Measurements from ENCODE around the gene SESN3. TPM values are rescaled to one million over a fixed set of nuclear protein-coding genes. Genes with fewer than 3 reads are reported as not detected.

SESN3 gene
- total RNA-seq, 2 experiments from 2014 or later: 19.4 to 19.5 TPM

DNA sequence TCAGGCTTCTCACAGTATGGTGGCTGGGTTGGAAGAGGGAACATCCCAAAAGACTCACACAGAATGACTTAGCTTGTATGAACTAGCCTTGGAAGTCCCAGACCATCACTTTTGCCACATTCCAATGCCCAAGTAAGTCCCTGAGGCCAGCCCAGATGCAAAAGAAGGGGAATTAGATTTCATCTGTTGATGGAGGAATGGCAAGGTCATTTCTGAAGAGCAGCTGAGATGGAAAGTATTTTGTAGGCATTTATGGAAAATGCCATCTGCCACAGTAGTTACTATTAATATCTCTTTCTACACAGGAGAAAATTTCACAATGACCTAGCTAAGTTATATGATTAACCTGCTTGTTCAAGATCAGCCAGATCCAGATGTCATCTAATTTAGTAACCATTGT, 82.6 kb downstream of the SESN3 start:
- Mint-ChIP-seq H3K9me3 (no peaks in the 10 kb centered on the region), H3K27me3 (peaks cover 20% of the 10 kb centered on the region), H3K4me3 (no peak overlapping the region), H3K4me1 (ENCODE audit: low read depth) (peaks cover 27% of the 10 kb centered on the region), H3K27ac (no peak overlapping the region), H3K36me3 (ENCODE audit: low read depth) (no peaks in the 10 kb centered on the region)
- TF ChIP-seq, protein P1, sequence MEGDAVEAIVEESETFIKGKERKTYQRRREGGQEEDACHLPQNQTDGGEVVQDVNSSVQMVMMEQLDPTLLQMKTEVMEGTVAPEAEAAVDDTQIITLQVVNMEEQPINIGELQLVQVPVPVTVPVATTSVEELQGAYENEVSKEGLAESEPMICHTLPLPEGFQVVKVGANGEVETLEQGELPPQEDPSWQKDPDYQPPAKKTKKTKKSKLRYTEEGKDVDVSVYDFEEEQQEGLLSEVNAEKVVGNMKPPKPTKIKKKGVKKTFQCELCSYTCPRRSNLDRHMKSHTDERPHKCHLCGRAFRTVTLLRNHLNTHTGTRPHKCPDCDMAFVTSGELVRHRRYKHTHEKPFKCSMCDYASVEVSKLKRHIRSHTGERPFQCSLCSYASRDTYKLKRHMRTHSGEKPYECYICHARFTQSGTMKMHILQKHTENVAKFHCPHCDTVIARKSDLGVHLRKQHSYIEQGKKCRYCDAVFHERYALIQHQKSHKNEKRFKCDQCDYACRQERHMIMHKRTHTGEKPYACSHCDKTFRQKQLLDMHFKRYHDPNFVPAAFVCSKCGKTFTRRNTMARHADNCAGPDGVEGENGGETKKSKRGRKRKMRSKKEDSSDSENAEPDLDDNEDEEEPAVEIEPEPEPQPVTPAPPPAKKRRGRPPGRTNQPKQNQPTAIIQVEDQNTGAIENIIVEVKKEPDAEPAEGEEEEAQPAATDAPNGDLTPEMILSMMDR (IDR thresholded peaks at IDR 0.05): no peak
- POLR2A ChIA-PET: interaction anchor here (1.0 to 1.6 kb wide), 2 partner anchors 58 to 81 kb away, joined by 3 to 8 read pairs; no protein-coding TSS in a partner anchor
- no peak for ATAC-seq
- intact Hi-C loops (cut with micrococcal nuclease): no loop called here
- CTCF ChIA-PET: interaction anchor here (0.7 to 13.8 kb wide), 7 partner anchors 12 to 615 kb away, joined by 3 to 185 read pairs (median 7); partner anchors contain the start of genes SESN3 and SRSF8
- no peak for DNase-seq

DNA sequence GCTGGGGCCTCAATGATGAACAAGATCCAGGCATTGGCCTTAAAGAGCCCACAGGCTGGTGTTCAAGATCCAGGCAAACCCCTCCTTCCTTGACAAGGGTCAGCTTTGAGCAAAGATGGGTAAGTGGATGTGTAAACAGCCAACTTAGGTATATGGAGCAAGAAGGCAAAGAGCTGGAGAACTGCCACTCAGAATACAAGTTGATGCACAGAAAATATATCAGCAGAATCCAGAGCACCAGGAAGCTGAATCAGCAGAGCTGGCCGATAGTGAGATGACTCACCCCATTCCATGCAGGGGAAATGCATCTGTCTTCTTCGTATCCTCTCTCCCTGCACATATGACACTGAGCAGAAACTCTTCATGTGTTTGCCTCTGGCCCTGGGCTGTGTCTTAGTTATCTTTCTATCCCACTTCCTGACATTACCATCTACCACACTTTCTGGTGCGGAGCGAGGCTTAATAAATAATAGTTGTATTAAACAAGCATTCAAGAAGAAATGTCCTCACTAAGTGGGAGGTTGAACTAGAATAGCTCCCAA, 83.6 kb downstream of the SESN3 start:
- TF ChIP-seq, protein P1 (IDR thresholded peaks at IDR 0.05): no peak
- no peak overlapping the region for H3K4me3 Mint-ChIP-seq
- no peaks in the 10 kb centered on the region for H3K9me3 Mint-ChIP-seq
- H3K4me1 Mint-ChIP-seq (ENCODE audit: low read depth): peaks cover 21% of the 10 kb centered on the region
- no peaks in the 10 kb centered on the region for H3K36me3 Mint-ChIP-seq (ENCODE audit: low read depth)
- H3K27ac Mint-ChIP-seq: no peak overlapping the region
- ATAC-seq (no peak), DNase-seq (no peak)
- CTCF ChIA-PET: interaction anchor here (0.8 to 13.8 kb wide), 9 partner anchors 9 to 616 kb away, joined by 3 to 185 read pairs (median 3); partner anchors contain the start of genes SESN3 and SRSF8
- POLR2A ChIA-PET: interaction anchor here (1.5 kb wide), 1 partner anchor 10 kb away, joined by 4 read pairs; no protein-coding TSS in a partner anchor
- peaks cover 22% of the 10 kb centered on the region for H3K27me3 Mint-ChIP-seq
- intact Hi-C loops (cut with micrococcal nuclease): no loop called here

DNA sequence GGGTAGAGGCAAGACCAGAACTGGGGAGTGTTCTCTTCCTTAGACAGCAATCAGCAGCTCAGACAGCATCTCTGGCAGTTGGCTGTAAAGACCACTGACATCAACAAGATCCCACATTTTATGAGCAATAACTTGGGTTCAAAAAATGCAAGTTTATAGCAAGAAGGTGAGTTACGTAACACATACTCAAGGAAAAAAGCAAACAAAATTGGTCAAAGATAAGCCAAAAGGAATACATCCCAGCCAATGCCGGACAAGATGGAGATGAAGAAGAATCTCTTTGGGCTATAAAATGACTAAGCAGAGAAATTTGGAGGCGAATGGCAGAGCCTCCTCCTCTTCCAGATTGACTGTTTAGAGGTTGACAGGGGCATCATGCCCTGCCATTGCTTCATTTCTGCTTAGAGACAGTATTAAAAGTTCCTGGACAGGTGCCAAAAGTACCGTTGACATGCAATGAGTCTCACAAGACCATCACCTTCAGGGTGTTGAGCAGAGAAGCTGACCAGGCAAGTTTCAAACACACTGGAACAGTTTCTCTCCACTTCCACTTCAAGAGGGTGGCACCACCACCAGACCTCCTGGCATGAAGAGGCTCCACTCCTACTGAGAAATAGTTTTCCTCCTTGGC, 85.5 kb downstream of the SESN3 start:
- ChIA-PET CTCF (interaction anchor here (1.1 to 13.8 kb wide), 10 partner anchors 9 to 645 kb away, joined by 3 to 185 read pairs (median 4); partner anchors contain the start of genes CEP57 and SRSF8), POLR2A (interaction anchor here (1.0 kb wide), 1 partner anchor 48 kb away, joined by 3 read pairs; no protein-coding TSS in a partner anchor)
- ATAC-seq (no peak), DNase-seq (no peak)
- Mint-ChIP-seq H3K9me3 (no peaks in the 10 kb centered on the region), H3K27me3 (peaks cover 25% of the 10 kb centered on the region), H3K27ac (no peak overlapping the region), H3K4me1 (ENCODE audit: low read depth) (peaks cover 15% of the 10 kb centered on the region), H3K4me3 (no peak overlapping the region), H3K36me3 (ENCODE audit: low read depth) (no peaks in the 10 kb centered on the region)
- TF ChIP-seq, protein P1 (IDR thresholded peaks at IDR 0.05): no peak
- intact Hi-C loops (cut with micrococcal nuclease): no loop called here

DNA sequence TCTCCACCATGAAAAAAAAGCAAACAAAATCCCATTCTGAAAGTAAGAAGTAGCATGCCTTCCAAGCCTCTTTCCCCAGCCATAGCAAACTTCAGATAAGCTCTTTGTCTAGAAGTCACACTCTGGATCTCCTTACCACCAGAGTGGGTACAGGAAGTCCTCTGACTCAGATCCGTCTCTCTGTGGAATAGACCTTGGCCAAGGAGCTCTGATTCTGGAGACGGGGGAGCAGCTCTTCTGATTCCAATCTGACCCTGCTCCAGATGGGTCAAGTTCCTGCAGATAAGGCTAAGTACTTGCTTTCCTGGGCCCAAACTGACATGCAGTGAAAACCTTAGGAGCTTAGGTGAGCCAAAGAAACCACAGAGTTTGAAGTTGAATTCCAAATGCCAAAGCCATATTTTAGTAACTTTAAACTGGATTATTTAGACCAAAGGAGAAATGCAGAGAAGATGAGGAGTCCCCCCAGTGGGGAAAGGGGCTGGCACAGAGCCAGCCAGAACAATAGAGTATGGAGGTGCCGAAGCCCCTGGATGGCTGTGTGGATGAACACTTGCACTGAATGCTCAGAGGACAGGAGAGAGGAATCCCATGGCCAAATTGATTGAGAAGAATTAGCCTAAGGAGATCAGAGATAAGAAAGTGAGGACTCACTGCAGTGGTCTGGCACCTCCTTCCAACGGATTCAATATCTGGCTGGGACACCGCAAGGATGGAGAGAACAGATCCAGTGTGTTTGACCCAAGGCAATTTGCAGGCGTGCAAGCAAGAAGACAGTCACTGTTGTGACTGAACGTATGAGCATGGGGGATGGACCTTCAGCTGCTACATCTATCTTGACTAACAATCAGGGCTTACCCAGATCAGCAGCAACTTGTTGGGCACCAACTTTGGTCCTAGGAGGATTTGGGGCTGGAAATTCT, 86.4 kb downstream of the SESN3 start:
- intact Hi-C loops (cut with micrococcal nuclease): no loop called here
- DNase-seq (no peak), ATAC-seq (no peak)
- ChIA-PET CTCF (interaction anchor here (0.6 to 3.1 kb wide), 8 partner anchors 10 to 646 kb away, joined by 3 to 11 read pairs (median 3); partner anchors contain the start of genes CEP57 and SRSF8), POLR2A (interaction anchor here (0.5 kb wide), 1 partner anchor 1170 kb away, joined by 3 read pairs; no protein-coding TSS in a partner anchor)
- Mint-ChIP-seq H3K4me3 (no peak overlapping the region), H3K4me1 (ENCODE audit: low read depth) (peaks cover 14% of the 10 kb centered on the region), H3K27me3 (peaks cover 25% of the 10 kb centered on the region), H3K36me3 (ENCODE audit: low read depth) (no peaks in the 10 kb centered on the region), H3K9me3 (no peaks in the 10 kb centered on the region), H3K27ac (no peak overlapping the region)
- TF ChIP-seq, protein P1 (IDR thresholded peaks at IDR 0.05): no peak
